WERI-Rb-1 (cell line): ENCODE measurements around the gene G2E3.
A peak's percentile ranks its signal among the peaks of the same experiment; 100 is the strongest.

Experiments
- DNase-seq: peaks from one replicate; pipeline ENCODE4 v3.0.0-alpha.2; 2020
- H3K27ac ChIP-seq: fragments of 250-450 bp; sonication (Bioruptor Pico); 2 replicates; pipeline ENCODE4 v1.5.1; 2020; ENCODE audit warnings: mild to moderate bottlenecking, moderate library complexity
- H3K27me3 ChIP-seq: fragments of 250-450 bp; sonication (Bioruptor Pico); 2 replicates; pipeline ENCODE4 v1.5.1; 2021; ENCODE audit warnings: mild to moderate bottlenecking, low read depth, moderate library complexity; ENCODE audit not compliant: insufficient read depth, severe bottlenecking
- H3K36me3 ChIP-seq: fragments of 250-450 bp; sonication (Bioruptor Pico); 2 replicates; pipeline ENCODE4 v1.5.1; 2020; ENCODE audit warnings: mild to moderate bottlenecking, moderate library complexity
- H3K4me3 ChIP-seq: 2 replicates; pipeline ENCODE4 v1.5.1; 2011; ENCODE audit warnings: low read depth, mild to moderate bottlenecking, control low read depth, low read length
- H3K9me3 ChIP-seq: fragments of 250-450 bp; sonication (Bioruptor Pico); 2 replicates; pipeline ENCODE4 v1.5.1; 2021; ENCODE audit warnings: mild to moderate bottlenecking, moderate library complexity; ENCODE audit not compliant: severe bottlenecking
- CTCF ChIP-seq: IDR thresholded peaks from 2 replicates; pipeline ENCODE4 v1.5.1; 2011; ENCODE audit warnings: low read depth, mild to moderate bottlenecking, control low read depth, inconsistent platforms, low read length

G2E3 gene

GRCh38 chr14:30551460-30551859 lies 7.5 kb upstream of the G2E3 start:
- no peak overlapping the region for H3K27ac ChIP-seq
- no peak overlapping the region for H3K4me3 ChIP-seq
- TF ChIP-seq CTCF, result no peak
- DNase-seq, result no peak
- H3K9me3 ChIP-seq, result no peaks in the 10 kb centered on the region
- no peaks in the 10 kb centered on the region for H3K36me3 ChIP-seq
- H3K27me3 ChIP-seq, result no peaks in the 10 kb centered on the region

- H3K27ac ChIP-seq, result no peak overlapping the region
- no peak for TF ChIP-seq CTCF
- no peaks in the 10 kb centered on the region for H3K36me3 ChIP-seq
- H3K4me3 ChIP-seq, result no peak overlapping the region
- H3K9me3 ChIP-seq, result no peaks in the 10 kb centered on the region
- DNase-seq, result no peak
- H3K27me3 ChIP-seq, result no peaks in the 10 kb centered on the region
Observed at GRCh38 chr14:30553311-30553989, 5.5 kb upstream of the G2E3 start.

- peaks cover 15% of the 10 kb centered on the region for H3K36me3 ChIP-seq
- DNase-seq, result no peak
- H3K9me3 ChIP-seq, result no peaks in the 10 kb centered on the region
- peak overlapping the region; percentile 90 for H3K4me3 ChIP-seq
- no peaks in the 10 kb centered on the region for H3K27me3 ChIP-seq
- H3K27ac ChIP-seq, result peak overlapping the region; percentile 93
- TF ChIP-seq CTCF, result no peak
Observed at GRCh38 chr14:30558362-30558674, 640 bp upstream of the G2E3 start.

GRCh38 chr14:30559638-30560091 lies 707 bp downstream of the G2E3 start:
- TF ChIP-seq CTCF, result no peak
- peaks cover 15% of the 10 kb centered on the region for H3K36me3 ChIP-seq
- DNase-seq, result peak; percentile 30
- H3K9me3 ChIP-seq, result no peaks in the 10 kb centered on the region
- H3K27me3 ChIP-seq, result no peaks in the 10 kb centered on the region
- H3K4me3 ChIP-seq, result peak overlapping the region; percentile 90
- H3K27ac ChIP-seq, result peak overlapping the region; percentile 93

GRCh38 chr14:30560581-30560980 lies 1.6 kb downstream of the G2E3 start:
- no peak for DNase-seq
- peaks cover 15% of the 10 kb centered on the region for H3K36me3 ChIP-seq
- no peak for TF ChIP-seq CTCF
- no peaks in the 10 kb centered on the region for H3K27me3 ChIP-seq
- H3K9me3 ChIP-seq, result no peaks in the 10 kb centered on the region
- H3K27ac ChIP-seq, result no peak overlapping the region
- H3K4me3 ChIP-seq, result peak overlapping the region; percentile 90
